Activated CD8-positive, alpha-beta memory T cell treated with anti-CD3 and anti-CD28 coated beads for 48 hours (primary cell): Measurements from ENCODE around the gene HSPB8.

Source experiments
- DNase-seq, 3 experiments: peaks; one replicate each; pipeline ENCODE4 v3.0.0-alpha.2; 2020; ENCODE audit warnings: low read depth in 2 of 3, low spot score in 2 of 3

Gene HSPB8, protein sequence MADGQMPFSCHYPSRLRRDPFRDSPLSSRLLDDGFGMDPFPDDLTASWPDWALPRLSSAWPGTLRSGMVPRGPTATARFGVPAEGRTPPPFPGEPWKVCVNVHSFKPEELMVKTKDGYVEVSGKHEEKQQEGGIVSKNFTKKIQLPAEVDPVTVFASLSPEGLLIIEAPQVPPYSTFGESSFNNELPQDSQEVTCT

DNA sequence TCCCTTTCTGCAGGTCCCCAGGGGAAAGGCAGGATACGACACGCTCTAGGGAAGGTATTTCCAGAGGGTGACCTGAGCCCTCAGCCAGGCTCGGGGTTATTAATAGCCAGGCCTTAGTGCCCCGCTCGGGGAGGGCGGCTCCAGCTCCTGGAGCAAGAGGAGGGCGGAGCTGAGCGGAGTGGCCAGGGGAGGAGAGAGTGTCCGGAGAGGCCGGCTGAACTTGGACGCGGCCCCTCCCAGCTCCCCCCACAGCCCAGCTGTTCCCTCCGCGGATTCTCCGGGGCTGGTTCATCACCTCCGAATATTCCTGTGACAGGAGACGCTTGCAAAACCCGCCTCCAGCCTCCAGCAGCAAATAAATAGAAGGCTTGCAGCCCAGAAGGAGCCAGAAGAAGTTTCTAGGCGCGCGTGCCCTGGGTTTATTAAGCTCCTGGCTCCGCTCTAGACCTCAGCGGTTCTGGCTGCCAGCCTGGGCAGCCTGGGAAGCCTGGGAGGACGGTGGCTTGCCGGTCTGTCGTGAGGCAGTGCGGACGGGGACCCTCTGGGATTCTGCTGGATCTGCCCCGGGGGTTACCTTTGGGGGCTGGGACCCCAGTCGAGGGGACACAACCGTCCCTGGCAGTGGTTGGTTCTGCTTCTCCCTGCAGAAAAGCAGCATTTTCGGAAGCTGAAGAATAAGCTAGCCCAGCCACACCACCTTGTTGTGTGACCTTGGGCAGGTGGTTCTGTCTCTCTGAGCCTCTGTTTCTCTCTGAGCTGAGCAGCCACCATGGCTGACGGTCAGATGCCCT is at the start of gene HSPB8:
Gene HSPB8, plus strand, starts transcription at position 388 of the 791 bp plus-strand sequence. Its CDS starts 382 bp downstream, at position 770.
- DNase-seq = no peak

DNA sequence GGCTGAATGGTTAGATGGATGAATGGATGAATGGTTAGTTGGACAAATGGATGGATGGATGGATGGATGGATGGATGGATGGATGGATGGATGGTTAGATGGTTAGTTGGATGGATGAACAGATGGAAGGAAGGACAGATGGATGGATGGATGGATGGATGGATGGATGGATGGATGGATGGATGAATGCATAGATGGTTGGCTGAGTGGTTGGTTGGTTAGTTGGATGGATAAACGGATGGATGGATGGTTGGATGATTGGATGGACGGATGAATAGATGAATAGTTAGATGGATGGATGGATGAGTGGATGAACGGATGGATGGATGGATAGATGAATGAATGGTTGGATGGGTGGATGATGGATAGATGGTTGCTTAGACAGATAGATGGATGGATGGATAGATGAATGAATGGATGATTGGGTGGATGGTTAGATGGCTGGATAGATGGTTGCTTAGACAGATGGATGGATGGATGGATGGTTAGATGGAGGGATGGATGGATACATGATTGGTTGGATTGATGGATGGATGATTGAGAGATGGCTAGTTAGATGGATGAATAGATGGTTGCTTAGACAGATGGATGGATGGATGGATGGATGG is 48.8 kb upstream of the HSPB8 start:
- no peak for DNase-seq

DNA sequence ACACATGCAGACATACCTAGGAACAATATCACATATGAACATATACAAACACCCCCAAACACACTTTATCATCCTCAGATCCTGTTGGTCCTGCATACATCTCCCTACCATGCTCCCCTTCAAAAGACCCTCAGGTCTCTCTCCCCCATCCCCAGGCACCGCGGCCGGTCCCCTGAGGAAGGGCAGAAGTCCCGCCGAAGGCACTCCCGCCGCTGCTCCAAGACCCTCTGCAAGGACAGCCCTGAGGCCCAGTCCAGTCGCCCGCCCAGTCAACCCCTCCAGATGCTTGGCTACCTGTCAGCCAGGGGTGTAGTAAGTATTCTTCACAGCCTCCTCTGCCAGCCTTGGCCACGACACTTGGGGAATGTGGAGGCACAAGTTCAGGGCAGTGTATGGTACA is 48.2 kb upstream of the HSPB8 start:
- DNase-seq = no peak

DNA sequence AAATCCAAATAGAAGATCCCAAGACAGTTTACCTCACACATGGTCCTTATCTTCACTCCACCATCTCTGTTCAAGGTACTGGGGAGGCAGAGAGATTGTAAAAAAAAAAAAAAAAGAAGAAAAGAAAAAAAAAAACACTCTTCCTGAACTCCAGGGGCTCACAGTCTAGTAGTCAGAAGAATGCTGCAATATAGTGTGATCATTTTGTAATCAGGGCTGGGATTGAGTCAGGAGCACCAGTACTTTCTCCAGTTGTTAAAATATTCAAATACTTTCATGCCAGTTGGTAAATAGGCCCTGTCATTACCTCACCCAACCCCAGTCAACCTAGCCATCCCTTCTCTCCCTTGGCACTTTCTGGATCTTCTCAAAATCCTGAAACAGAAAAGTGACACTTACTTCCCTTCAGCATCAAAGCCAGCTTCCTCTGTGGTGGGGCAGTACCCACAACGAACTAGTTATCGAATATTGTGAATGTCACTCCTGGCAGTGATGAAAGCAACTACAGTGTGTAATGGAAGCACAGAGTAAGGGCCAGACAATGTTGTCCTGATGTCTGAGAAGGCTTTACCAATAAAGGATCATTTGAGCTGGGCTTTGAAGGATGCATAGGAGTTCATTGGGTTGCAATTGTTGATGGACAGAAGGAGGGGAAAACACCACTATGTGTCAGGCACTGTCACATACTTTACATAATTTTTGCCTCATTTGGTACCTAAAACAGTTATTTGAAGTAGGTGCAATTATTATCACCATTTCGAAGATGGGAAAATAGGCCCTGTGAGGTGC is 44.3 kb upstream of the HSPB8 start:
- DNase-seq = no peak

DNA sequence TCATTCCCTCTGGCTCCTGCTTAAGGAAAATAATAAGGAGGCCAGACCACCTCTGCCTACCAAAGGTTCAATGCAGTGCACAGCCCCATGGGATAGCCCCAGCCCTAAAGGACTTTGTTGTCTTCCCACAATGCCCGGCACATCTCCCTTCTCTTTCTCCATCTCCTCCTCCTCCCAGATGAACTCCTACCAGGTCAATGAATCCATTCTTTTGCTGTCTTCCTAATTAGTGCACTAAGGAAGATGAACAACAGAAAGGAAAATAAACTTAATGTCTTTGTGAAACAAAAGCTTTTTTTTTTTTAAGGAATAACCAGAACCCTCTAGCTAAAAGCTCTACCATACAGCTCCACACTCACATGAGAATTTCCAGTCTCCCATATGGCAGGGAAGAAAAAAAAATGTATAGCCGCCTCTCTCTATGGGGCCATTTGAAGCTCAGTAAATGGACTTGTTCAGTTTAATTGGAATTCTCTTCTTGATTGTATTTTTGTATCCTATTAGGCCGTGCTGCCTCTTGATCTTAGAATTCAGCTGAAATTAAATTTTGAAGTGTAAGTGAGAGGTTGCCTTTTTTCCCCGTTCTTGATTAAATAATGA is 41.8 kb upstream of the HSPB8 start:
- no peak for DNase-seq

DNA sequence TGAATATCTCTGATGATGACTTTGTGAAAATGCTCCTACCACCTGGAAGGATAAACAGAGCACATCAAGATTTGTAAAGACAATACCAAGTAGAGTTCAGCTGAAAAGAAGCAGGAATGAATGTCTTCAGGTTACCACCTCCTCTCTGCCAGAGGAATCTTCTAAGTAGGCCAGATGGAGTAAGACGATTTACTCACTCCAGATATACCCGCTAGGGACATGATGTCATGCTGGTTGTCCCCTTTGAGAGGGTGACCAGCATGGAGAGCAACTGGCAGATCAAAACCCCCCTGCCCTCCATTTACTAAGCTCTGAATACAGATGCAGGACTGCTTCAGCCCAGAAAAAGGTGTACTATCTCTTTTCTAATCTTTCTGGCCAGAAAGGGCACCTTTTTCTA is 39.3 kb upstream of the HSPB8 start:
- no peak for DNase-seq

DNA sequence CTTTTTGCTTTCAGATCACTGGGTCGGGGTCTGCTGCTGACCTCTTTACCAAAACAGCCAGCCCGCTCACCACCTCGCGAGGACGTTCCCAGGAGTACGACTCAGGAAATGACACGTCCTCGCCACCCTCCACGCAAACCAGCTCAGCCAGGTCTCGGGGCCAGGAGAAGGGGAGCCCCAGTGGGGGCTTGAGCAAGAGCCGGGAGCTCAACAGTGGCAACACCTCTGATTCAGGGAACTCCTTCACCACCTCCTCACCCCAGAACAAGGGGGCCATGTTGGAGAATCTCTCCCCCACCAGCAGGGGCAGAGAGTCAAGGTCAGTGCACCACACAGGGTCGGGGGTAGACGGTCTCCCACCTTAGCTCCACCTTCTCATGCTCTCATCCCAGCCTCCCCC is 33.4 kb upstream of the HSPB8 start:
- DNase-seq = no peak

DNA sequence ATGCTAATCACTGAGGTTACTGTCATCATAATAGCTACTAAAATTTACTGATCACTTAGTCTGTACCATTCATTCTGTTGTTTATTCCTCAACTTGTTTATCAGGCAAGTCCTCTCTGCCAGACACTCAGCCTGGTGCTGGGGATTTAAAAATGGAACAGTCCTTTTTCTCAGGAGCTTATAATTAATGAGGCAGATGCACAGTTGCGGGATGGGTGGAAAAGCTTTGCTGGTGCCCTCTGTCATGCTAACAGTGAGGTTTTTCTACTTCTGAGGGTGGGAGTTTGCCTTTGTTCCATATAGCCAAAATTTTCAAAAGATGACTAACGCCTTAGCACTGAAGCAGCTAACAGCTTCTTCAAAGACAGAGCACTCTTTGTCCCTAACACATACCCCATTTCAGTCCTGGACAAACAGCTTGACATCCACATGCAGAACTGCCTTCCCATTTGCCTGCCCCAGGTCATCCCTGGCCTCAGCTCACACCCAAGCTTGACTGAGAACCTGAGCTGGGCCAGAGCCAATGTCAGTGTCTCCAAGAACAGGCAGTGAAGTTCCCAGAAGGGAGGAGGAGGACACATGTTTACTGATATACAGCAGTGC is 30.8 kb upstream of the HSPB8 start:
- no peak for DNase-seq

DNA sequence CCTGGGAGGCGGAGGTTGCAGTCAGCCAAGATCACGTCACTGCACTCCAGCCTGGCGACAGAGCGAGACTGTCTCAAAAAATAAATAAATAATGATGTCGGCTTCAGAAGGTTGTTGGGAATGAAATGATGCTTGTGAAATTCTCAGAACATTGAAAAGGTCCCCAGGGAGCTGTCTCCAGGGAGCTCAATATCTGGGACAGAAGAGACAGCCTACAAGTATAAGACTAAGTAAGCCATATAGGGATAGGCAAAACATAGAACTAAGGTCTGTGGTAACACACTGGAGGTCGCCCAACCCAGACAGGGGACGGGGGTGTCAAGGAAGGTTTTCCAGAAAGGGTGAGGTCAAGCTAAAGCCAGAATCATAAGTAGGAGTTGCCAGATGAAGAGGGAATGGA is 29.5 kb upstream of the HSPB8 start:
- DNase-seq = no peak

DNA sequence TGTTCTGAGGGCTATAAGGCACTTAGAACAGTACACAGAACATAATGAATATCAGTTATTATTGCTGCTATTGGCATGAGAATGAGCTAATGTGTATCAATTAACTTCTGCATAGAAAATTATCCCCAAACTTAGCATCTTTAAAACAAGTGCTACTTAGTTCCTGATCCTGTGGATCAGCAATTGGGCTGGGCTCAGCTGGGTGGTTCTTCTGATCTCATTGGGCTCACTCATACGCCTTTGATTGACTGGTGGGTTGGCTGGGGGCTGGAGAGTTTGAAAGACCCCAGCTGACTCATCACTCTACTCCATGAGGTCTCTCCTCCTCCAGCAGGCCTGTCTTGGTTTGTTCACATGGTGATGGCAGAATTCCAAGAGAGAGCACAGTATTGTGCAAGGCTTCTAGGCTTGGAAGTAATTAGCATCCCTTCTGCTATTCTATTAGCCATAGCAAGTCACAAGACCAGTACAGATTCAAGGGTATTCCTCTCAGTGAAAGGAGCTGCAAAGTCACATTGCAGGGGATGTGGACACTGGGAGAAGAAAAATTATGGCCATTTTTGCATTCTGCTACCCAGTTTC is 27.2 kb upstream of the HSPB8 start:
- no peak for DNase-seq

DNA sequence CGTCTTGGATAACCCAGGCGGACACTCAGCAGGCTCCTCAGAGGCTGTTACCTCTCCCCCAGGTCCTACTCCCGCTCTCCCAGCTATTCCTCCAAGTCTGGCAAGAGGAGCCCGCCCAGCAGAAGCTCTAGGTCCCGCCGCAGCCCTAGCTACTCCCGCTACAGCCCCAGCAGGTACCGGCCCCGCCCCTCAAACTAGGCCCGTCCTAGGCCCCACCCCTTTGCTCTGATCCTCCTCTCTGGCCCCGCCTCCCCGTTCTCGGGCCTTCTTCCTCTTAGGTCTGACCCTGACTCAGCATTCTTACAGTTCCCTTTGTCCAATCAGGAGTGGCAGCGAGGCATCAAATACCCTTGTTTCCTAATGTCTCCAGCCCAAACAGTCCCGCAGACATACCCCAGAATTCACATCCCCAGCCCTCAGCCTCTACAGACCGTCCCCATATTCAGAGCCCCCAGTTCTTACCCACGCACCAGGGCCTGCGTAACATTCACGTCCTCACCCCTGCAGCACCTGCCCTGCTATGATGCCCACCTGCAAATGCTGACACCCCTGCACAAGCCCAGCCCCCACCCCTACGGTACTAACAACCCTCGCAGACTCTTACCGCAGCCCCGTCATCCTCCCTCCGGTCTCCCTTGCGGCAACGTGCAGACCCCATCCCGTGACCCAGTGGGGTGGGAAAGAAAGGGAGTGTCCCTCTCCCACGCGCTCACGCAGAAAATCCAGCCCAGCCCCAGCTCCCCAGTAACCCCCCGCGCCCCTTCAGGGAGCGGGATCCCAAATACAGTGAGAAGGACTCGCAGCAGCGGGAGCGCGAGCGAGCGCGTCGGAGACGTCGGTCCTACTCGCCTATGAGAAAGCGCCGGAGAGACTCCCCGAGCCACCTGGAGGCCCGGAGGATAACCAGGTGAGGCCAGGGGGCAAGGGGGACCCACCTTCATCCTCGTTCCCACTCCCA is 25.0 kb upstream of the HSPB8 start:
- no peak for DNase-seq

DNA sequence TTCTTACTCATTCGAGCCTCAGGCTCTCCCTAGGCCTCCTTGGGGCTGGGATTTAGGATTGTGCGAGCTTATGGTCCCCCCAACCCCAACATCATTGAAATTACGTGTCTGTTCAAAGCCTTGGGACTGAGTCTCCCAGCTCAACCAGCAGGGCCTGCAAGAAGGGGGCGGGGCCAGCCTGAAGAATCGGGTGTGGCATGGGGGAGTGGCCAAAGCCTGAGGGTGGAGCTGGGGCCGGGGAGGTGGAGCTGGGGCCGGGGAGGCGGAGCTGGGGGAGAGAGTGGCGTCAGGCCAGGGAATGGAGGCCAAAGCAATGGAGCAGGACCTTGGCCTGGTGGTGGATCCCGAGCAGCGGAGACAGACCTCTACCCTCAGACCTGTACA is 24.3 kb upstream of the HSPB8 start:
- no peak for DNase-seq

DNA sequence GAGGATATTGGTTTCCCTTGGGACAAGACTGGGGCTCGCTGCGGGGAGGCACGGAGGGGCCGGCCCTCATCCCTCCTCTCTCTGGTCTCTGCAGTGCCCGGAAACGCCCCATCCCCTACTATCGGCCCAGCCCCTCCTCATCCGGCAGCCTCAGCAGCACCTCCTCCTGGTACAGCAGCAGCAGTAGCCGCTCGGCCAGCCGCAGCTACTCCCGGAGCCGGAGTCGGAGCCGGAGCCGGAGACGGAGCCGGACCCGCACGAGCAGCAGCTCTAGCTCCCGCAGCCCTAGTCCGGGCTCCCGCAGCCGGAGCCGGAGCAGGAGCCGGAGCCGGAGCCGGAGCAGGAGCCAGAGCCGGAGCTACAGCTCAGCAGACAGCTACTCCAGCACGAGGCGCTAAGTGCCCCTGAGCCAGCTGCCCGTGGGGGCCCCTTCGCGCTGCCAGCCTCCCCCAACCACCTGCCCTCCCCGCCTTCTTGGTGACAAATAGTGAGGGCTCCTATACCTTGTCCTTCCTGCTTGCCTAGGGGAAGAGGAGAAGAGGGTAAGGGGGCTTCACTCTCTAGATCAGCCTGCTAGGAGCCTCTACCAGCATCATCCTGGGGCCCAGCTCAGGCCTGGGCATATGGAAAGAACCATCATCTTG is 22.2 kb upstream of the HSPB8 start:
- DNase-seq = no peak

DNA sequence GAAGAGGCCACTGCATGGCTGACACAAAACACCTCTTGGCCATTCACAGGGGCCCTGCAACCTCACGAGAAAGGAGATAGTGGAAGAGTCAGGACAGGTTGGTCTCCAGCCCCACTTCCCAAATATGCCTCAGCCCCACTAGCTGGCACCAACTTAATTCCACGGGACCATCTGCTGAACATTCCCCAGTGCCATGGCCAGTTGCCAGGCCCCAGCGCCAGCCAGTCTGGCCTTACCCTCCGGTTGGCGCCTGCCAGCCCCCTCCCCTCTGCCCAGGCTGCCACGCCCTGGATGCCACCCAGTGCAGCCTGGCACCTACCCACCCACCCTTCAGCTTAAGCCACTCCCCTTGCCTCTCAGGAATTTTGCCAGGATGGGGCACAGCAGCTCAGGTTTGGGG is 21.2 kb upstream of the HSPB8 start:
- no peak for DNase-seq

DNA sequence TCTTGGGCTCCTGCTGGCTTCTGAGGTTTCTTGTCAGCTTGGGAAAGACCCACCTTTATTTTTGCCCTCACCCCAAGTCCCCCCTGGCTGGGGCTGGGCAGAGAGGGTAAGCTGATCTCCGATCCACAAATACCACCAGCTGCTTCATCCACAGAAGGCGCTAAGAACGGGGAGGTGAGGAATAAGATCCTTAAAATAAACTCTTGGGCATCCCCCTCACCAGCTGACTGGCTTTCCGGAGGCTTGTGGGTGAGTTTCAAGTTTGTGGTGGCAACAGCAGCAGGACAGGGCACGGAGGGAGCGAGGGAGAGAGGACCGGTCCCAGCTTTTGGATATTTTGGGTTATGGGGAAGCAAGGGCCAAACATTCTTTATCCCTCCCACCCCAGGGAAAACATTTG is 20.8 kb upstream of the HSPB8 start:
- DNase-seq = no peak

DNA sequence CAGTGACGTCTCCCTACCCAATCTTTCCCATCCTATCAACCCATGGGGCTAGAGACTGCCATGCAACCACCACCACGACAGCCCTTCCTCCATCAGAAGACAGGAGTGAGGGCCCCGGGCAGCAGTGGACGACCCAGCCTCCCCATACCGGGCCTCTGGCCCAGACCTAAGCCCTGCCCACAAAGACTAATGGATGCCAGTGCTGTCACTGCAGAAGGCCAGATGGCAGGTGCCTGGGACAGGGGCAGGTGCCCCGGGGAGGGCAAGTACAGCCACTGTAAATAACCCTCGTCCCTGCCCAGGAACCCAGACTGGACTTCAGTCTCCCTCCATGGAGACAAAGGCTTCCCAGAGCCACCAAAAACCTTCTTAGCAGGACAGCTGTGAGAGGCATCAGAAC is 20.3 kb upstream of the HSPB8 start:
- DNase-seq = no peak

DNA sequence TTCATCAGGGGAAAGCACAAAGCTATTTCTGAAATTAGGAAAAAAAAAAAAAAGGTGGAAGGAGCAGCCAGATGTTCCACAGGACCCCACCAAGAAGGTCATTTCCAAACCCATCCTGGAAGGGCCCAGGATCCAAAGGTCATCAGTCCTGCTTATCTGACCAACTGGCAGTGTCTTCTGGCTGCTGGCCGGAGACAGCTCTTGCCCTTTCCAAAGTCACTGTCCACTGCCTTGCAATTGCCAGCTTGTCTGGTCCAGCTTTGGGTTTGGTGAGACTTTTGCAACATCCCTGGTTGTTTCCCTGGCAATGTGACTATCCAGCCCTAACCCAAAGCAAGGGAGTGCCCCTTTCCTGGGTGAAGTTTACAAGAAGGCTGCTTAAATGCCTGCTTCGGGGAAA is 18.9 kb upstream of the HSPB8 start:
- no peak for DNase-seq

DNA sequence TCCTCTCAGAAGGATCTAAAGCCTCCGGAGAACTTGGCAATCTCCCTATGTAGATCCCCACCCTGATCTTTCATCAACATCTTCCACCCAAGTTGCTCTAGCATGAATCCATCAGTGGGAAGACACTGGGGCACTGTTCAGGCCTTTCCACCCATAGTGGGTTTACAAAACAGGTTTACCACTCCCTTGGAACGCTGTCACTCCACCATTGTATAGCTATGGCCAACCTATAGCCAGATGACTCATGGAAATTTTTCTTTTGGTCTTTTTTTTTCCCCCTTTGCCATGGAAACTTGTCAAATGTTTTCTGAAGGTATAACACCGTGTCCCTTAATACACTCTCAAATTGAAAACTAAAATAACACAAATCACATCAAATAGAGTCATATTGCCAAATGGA is 10.8 kb upstream of the HSPB8 start:
- no peak for DNase-seq

DNA sequence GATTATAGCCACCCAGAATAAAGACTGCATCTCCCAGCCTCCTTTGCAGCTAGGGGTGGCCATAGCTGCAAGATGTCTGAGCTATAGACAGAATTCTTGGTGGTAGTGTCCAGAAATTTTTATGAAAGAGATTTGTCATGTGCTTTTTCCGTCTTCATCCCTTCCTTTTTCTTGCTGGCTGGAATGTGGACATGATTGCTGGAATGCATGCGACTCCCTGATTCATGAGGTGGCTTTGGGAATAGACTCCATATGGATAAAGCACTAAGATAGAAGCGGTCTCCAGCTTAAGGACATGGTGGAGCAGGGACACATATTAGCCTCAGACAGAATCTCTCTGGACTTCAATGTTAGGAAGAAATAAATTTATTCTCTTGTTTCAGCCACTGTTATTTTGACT is 10.0 kb upstream of the HSPB8 start:
- no peak for DNase-seq
